Hypothalamus (tissue), 51 donors: ENCODE results near the gene SCYL3.
"Not testable (repeated sequence)": the region's sequence is repeated elsewhere in the genome, so short reads cannot be mapped to it uniquely, and the experiment has no call there.

Experiments used
- DNase-seq, 51 donors: peaks; one replicate each; lab custom pipeline; 2025; lab: John Stamatoyannopoulos, UW

SCYL3 gene

GRCh38 chr1:169893645-169894423, at the start of gene SCYL3:
Gene SCYL3, minus strand, starts transcription at chr1:169893896. Its CDS starts 5,056 bp downstream, at chr1:169888840.
- peak; percentile 70 to 100 (median 91) for DNase-seq

DNA sequence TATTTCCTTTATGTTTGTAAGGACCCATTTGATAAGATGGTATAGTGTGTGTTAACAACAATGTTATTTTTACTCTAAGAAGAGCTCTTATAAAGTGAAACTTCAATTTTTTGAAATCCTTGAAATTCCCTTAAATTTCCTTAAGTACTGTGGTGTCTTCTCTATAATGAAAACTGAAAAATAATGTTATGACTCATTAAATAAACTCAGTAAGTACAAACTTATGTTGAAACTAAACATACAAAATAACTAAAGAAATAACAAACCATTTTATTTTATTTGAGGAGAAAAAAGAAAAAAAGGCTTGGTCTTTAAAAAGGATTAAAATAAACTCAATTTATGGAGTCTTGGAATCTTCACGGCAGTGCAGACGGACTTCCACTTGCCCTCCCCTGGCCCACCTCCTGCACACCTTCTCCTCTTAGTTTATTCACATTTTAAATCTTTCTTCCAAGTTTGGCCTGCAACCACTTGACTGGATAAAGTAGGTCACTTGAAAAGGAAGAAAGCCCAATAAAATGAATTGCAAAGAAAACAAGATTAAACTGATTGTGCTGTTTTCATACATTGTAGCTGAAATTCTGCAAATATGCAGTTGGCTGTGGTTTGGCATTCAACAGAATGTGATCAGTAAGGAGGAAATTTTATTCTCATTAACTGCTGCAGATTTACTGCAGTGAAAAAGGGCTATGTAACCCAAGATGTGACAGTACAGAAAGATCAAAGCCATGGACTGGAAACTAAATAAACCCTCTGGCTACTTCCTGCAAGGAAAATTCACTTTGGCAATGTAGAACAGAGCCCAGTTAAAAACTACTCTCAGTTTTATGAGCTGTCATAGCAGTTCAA, 48.5 kb upstream of the SCYL3 start:
- no peak for DNase-seq

GRCh38 chr1:169933984-169934725, 40.5 kb upstream of the SCYL3 start:
- no peak for DNase-seq

DNA sequence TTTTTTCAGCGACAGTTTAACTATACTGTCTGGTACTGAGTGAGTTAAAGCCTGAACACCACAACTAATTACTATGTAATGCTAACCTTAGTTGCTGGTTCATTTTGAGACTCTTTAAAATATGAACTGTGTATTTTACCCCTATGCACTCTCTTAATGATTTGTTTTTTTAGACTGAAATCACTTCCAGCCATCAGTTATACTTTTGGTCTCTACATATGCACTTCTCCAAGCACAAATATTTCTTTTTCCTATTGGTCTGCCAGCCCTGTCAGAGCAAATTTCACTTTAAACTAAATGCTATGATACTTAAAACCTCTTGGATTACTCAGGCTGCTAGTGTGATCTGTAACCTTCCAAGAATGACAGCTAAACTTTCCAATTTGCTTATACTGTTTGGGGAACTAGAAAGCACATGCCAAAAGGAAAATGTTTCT, 38.1 kb upstream of the SCYL3 start:
- no peak for DNase-seq

- no peak for DNase-seq
These were observed 35.5 kb upstream of the SCYL3 start for GRCh38 chr1:169929210-169929526.

GRCh38 chr1:169928438-169929209, 34.9 kb upstream of the SCYL3 start:
- DNase-seq: no peak

- DNase-seq: no peak
These were observed 32.1 kb upstream of the SCYL3 start for GRCh38 chr1:169925505-169926482.

DNA sequence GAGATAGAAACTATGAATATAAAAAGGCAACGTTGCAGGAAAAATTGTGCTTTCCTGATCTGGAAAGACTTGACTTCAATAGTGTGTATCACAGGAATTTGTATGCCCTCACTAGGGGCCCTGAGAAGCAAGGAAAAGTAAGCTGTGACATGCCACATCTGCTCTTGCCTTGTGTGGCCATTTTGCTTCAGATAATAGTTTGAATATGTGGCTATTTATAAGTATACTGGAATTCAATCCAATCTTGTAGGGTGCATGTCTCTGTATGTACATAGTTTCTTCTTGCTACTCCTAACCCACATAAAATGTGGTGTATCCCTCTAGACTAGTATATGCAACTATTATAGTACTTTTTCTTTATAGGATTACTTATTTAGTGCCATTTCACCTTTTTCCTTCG, 31.1 kb upstream of the SCYL3 start:
- no peak for DNase-seq

GRCh38 chr1:169924063-169924462, 30.4 kb upstream of the SCYL3 start:
- no peak for DNase-seq

- DNase-seq: no peak
These were observed 27.4 kb upstream of the SCYL3 start for GRCh38 chr1:169921080-169921479.

DNA sequence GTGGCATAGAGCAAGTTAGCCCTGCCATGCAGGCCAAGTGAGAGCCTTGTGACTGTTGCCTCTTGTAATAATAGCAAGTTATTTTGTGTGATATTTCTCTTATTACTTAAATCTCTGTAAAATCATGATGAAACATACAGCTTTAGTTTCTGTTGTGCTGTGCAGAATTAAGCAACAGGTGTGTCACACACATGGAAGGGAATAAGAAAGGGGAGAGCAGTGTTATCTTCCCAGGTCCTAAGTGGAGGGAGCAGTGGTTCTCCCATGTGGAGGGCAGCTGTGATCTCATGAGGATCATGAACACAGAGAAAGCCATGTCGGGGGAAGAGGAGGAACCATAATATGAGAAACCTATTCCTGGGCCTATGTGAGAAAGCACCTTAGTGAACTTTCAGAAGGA, 25.2 kb upstream of the SCYL3 start:
- no peak for DNase-seq

- not testable (repeated sequence) for DNase-seq
These were observed 24.5 kb upstream of the SCYL3 start for GRCh38 chr1:169918220-169918619.

DNA sequence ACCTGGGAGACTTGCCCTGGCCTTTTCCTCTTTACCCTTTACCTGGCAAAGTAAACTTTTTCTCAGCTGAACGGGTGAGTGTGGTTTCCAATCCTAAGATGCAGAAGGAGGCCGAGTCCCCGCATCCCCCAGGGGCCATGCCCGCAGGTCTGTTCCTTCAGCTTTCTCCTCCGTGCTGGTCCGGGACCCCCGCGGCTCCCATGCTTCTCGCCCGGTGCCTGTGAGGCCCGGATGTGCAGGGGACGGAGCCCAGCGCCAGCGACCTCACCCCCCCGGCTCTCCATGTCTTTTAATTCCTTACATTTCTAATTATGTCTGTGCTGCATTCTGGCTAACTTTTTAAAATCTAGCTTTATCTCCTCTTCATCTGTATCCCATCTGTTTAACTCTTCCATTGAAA, 21.5 kb upstream of the SCYL3 start:
- no peak for DNase-seq

DNA sequence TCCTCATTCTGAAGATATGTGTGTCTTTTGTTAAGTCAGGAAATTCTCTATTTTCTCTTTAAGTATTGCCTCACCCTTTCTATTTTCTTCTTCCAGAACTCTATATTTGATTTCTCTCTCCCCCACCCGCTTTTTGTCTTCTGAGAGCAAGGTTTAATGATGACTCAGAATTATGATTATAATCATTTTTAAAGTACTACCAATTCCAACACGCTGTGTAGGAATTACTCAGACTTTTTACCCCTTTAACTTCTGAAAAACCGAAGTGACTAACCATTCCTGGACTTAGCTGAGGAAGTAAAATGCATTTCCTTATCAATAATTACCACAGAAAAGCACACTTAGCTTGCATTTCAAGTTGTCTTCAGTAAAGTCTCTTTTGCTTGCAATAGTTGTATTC, 20.8 kb upstream of the SCYL3 start:
- peak in 1 of 51 donors; percentile 9 for DNase-seq

DNA sequence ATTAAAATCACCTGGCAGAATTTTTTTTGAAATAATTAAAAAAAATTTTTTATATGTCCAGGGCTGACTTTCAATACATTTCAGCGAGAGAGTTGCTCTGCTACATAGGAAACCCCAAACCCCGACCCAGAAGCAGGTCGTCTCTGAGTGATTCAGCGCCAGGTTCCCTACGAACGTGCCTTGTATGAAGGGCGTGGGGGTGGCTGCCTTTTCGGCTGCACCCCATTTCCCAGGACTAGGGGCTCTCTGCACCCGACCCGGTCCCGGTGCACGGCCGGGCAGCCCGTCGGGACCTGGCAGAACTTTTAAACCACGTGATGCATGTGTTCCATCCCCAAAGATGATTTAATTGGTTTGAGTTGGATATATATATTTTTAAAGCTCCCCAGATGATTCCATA, 15.8 kb upstream of the SCYL3 start:
- no peak for DNase-seq

DNA sequence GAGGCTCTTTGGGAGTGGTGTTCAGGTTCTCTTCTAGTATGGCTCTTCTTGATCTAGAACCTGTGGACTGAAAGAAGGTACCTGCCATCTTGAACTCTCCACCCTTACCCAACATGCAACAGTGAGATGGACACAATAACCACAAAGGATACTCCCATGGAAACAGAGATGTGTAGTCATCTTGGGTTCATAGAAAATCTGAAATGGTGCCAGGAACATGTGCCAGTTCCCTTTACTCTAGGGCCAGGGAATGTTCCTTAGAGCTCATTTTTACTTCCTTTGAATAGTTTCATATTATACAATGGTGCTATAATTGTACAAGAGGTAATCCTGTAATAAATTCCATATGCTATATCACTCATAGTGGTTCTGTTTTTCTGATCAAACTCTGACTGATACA, 13.2 kb upstream of the SCYL3 start:
- no peak for DNase-seq

GRCh38 chr1:169904834-169905233, 11.1 kb upstream of the SCYL3 start:
- DNase-seq: no peak

- DNase-seq: no peak
These were observed 9.1 kb upstream of the SCYL3 start for GRCh38 chr1:169902751-169903150.

DNA sequence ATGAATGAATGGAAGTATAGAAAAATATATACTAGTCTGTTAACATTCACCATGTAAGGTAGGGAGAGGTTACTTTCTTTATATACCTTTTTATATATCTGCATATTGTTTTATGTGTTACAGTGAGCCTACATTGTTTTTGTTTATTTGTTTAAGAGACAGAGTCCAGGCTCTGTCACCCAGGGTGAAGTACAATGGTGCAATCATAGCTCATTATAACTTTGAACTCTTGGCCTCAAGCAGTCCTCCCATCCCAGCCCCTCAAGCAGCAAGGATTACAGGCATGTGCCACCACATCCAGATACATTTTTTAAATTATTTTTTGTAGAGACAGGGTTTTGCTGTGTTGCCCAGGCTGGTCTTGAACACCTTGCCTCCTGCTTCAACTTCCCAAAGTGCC, 7.4 kb upstream of the SCYL3 start:
- no peak for DNase-seq
